ENCODE measurements around the gene ITGBL1.

Gene ITGBL1

DNA sequence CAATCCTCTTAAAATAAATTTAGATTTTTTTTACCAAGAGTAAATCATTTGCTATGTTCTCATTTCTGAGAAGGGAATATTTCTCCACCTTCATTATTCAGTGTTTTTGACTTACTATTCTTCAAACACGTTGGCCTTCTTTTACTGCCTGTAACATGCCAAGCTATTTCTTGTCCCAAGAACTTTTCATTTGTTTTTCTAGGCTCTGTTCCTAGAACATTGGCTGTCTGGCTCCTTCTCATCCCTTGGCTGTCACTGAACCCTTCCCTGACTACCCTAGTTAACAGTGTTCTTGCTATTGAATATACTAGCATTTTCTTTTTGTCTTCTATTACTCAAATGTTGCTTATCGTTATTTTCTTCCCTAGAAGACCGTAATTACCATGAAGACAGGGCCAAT lies 248.1 kb downstream of the ITGBL1 start:
- Histone ChIP-seq H3K36me3 (ENCODE audit: control insufficient read depth in 2 of 2, insufficient read depth in 2 of 2, low read length in 2 of 2) (no peaks in the 10 kb centered on the region), H3K4me1 (ENCODE audit: control insufficient read depth, insufficient read depth, low read length) (no peaks in the 10 kb centered on the region), H3K27ac (ENCODE audit: low read length) (no peak overlapping the region), H3K9me3 (ENCODE audit: control insufficient read depth in 2 of 2, low read length in 2 of 2) (no peaks in the 10 kb centered on the region), H3K9ac (ENCODE audit: low read length in 2 of 2) (no peak overlapping the region), H3K4me3 (ENCODE audit: low read length in 2 of 2) (no peak overlapping the region), H3K27me3 (ENCODE audit: control insufficient read depth in 1 of 2, insufficient read depth in 2 of 2, low read length in 2 of 2) (no peaks in the 10 kb centered on the region)

DNA sequence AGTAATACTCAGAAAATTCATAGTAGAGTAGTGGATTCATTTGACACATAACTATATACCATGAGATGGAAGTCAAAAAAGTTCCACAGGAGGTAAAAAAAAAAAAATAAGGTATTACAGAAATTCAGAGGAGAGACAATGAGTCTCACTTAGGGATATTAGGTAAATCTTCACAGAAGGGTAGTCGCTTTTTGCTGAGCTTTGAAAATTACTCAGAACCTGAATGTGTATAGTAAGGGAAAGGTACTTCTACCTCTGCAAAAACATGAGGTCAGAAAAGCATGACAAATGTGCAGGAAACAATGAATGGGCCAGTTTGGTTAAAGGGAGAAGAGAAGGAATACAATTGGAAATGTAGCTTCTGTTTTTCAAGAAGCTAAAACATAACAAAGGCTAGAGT lies 250.6 kb downstream of the ITGBL1 start:
- Histone ChIP-seq H3K9me3 (ENCODE audit: control insufficient read depth in 2 of 2, low read length in 2 of 2) (no peaks in the 10 kb centered on the region), H3K4me1 (ENCODE audit: control insufficient read depth, insufficient read depth, low read length) (no peaks in the 10 kb centered on the region), H3K9ac (ENCODE audit: low read length in 2 of 2) (no peak overlapping the region), H3K36me3 (ENCODE audit: control insufficient read depth in 2 of 2, insufficient read depth in 2 of 2, low read length in 2 of 2) (no peaks in the 10 kb centered on the region), H3K27me3 (ENCODE audit: control insufficient read depth in 1 of 2, insufficient read depth in 2 of 2, low read length in 2 of 2) (no peaks in the 10 kb centered on the region), H3K27ac (ENCODE audit: low read length) (no peak overlapping the region), H3K4me3 (ENCODE audit: low read length in 2 of 2) (no peak overlapping the region)

DNA sequence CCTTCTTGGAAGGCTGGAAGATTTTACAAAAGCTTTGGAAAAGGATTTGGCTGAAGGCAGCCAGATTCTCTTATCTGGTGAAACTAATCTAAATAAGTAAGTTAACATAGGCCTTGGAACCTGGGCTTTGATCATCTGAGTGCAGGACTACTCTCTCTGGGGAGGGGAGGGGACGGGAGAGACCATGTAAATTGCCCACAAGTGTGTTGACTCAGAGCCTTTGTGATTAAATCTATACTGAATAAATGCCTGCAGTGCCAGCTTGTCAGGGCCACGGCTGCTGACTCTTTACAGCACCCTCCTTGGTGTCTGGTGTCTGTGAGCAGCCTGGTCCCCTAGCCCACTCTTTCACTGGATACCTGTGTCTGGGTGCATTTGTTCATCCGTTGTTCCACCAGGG lies 251.4 kb downstream of the ITGBL1 start:
- Histone ChIP-seq H3K27ac (ENCODE audit: low read length) (no peak overlapping the region), H3K9me3 (ENCODE audit: control insufficient read depth in 2 of 2, low read length in 2 of 2) (no peaks in the 10 kb centered on the region), H3K4me3 (ENCODE audit: low read length in 2 of 2) (no peak overlapping the region), H3K27me3 (ENCODE audit: control insufficient read depth in 1 of 2, insufficient read depth in 2 of 2, low read length in 2 of 2) (no peaks in the 10 kb centered on the region), H3K9ac (ENCODE audit: low read length in 2 of 2) (no peak overlapping the region), H3K36me3 (ENCODE audit: control insufficient read depth in 2 of 2, insufficient read depth in 2 of 2, low read length in 2 of 2) (no peaks in the 10 kb centered on the region), H3K4me1 (ENCODE audit: control insufficient read depth, insufficient read depth, low read length) (no peaks in the 10 kb centered on the region)

DNA sequence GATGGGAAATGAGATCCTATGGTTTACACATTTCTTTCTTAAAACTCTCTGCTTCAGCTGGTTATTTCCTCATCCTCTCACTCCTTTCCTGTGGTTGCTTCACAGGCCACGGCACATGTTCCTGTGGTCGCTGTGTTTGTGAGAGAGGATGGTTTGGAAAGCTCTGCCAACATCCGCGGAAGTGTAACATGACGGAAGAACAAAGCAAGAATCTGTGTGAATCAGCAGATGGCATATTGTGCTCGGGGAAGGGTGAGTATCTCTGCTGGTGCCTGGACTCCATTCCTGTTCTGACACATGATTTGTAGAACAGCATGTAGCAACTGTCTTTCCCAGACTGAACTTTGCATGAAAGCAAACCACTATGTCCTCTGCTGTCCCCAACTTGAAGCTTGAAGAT lies 254.2 kb downstream of the ITGBL1 start:
- no peak overlapping the region for H3K9ac ChIP-seq (ENCODE audit: low read length in 2 of 2)
- H3K27ac ChIP-seq (ENCODE audit: low read length) = no peak overlapping the region
- no peaks in the 10 kb centered on the region for H3K27me3 ChIP-seq (ENCODE audit: control insufficient read depth in 1 of 2, insufficient read depth in 2 of 2, low read length in 2 of 2)
- no peak overlapping the region for H3K4me3 ChIP-seq (ENCODE audit: low read length in 2 of 2)
- H3K4me1 ChIP-seq (ENCODE audit: control insufficient read depth, insufficient read depth, low read length) = no peaks in the 10 kb centered on the region
- no peaks in the 10 kb centered on the region for H3K9me3 ChIP-seq (ENCODE audit: control insufficient read depth in 2 of 2, low read length in 2 of 2)
- H3K36me3 ChIP-seq (ENCODE audit: control insufficient read depth in 2 of 2, insufficient read depth in 2 of 2, low read length in 2 of 2) = no peaks in the 10 kb centered on the region

DNA sequence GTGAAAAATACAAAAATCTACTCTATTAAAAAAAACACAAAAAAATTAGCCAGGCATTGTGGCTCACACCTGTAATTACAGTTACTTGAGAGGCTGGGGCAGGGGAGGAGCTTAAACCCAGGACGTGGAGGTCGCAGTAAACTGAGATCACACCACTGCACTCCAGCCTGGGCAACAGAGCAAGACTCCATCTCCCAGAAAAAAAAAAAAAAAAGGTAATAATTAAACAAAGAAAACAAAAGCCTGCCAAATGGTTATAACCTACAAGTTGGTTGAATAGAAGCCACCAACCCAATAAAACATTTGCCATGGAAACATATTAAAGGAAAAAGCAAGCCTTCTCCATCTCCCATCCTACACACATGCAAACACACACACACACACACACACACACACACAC lies 255.2 kb downstream of the ITGBL1 start:
- H3K4me1 ChIP-seq (ENCODE audit: control insufficient read depth, insufficient read depth, low read length) = no peaks in the 10 kb centered on the region
- H3K9ac ChIP-seq (ENCODE audit: low read length in 2 of 2) = no peak overlapping the region
- no peak overlapping the region for H3K27ac ChIP-seq (ENCODE audit: low read length)
- H3K27me3 ChIP-seq (ENCODE audit: control insufficient read depth in 1 of 2, insufficient read depth in 2 of 2, low read length in 2 of 2) = no peaks in the 10 kb centered on the region
- no peaks in the 10 kb centered on the region for H3K9me3 ChIP-seq (ENCODE audit: control insufficient read depth in 2 of 2, low read length in 2 of 2)
- no peak overlapping the region for H3K4me3 ChIP-seq (ENCODE audit: low read length in 2 of 2)
- no peaks in the 10 kb centered on the region for H3K36me3 ChIP-seq (ENCODE audit: control insufficient read depth in 2 of 2, insufficient read depth in 2 of 2, low read length in 2 of 2)

DNA sequence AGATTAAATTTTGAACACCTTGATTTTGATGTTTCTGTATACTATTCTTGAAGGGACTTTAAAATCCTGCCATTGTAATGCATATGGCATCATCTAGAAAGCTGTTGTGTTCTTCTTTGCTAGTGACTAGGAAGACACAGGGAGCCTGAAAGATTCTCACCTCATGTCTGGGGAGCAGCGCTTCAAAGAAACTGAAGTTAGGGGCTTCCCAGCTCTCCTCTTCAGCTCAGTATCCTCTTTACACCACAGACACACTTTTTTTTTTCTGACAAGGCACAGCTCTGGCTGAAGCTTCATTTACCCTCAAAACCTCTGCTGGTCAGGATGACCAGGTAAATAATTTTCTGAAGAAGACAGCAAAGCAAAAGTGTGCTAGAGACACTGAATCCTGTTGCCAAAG lies 255.6 kb downstream of the ITGBL1 start:
- Histone ChIP-seq H3K4me3 (ENCODE audit: low read length in 2 of 2) (no peak overlapping the region), H3K27ac (ENCODE audit: low read length) (no peak overlapping the region), H3K4me1 (ENCODE audit: control insufficient read depth, insufficient read depth, low read length) (no peaks in the 10 kb centered on the region), H3K9ac (ENCODE audit: low read length in 2 of 2) (no peak overlapping the region), H3K27me3 (ENCODE audit: control insufficient read depth in 1 of 2, insufficient read depth in 2 of 2, low read length in 2 of 2) (no peaks in the 10 kb centered on the region), H3K36me3 (ENCODE audit: control insufficient read depth in 2 of 2, insufficient read depth in 2 of 2, low read length in 2 of 2) (no peaks in the 10 kb centered on the region), H3K9me3 (ENCODE audit: control insufficient read depth in 2 of 2, low read length in 2 of 2) (no peaks in the 10 kb centered on the region)

DNA sequence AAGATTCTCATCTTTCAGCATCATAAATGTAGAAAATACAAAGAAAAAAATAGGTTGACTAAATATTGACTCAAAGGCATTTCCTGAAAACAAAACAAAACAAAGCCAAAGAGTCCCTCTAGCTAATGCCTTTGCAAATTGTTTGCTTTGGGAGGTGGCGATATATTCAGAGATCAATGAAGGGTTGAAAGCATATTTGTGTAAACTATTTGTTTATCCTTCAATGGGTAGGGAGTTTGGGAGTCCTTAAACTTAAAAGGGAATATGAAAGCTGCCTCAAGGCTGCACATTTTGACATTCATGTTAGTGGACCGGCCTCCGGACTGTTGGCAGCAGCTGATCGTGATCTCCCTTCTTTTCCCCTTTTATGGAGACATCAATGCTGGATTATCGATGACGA lies 257.5 kb downstream of the ITGBL1 start:
- Histone ChIP-seq H3K9me3 (ENCODE audit: control insufficient read depth in 2 of 2, low read length in 2 of 2) (no peaks in the 10 kb centered on the region), H3K27me3 (ENCODE audit: control insufficient read depth in 1 of 2, insufficient read depth in 2 of 2, low read length in 2 of 2) (no peaks in the 10 kb centered on the region), H3K36me3 (ENCODE audit: control insufficient read depth in 2 of 2, insufficient read depth in 2 of 2, low read length in 2 of 2) (no peaks in the 10 kb centered on the region)

DNA sequence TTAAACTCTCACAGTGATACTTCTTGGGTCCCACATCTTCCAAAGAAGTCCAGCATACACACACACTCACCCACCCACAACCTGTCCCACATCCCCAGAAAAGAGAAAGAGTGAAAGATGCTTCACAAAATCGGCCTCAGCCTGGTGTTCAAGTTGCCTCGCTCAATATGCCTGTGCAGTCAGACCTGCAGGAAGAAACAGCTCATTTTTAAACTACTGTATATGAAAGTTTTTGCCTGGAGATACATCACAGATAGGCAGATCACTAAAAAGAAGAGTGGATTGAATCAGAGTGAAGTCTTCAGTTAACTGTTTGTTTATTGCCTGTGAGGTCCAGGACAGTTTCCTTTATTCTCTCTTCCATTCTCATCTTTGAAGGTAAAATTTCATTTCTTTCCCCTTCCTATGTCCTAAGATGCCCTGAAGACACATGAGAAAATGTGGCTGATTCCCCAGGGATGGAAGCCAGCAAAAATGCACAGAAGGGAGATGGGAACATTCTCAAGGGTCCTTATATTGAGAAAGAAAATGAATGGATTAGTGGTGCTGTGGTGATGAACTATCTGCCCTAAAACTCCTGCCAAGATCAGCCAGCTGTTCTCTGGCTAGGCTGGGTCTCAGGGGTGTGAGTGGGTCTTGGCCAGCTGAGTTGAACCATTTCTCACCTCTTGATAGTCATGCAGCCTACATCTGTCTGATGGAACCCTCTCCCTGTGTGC lies 259.0 kb downstream of the ITGBL1 start:
- Histone ChIP-seq H3K27ac (ENCODE audit: low read length) (no peak overlapping the region), H3K27me3 (ENCODE audit: control insufficient read depth in 1 of 2, insufficient read depth in 2 of 2, low read length in 2 of 2) (no peaks in the 10 kb centered on the region), H3K4me1 (ENCODE audit: control insufficient read depth, insufficient read depth, low read length) (no peaks in the 10 kb centered on the region), H3K9ac (ENCODE audit: low read length in 2 of 2) (no peak overlapping the region), H3K4me3 (ENCODE audit: low read length in 2 of 2) (no peak overlapping the region), H3K36me3 (ENCODE audit: control insufficient read depth in 2 of 2, insufficient read depth in 2 of 2, low read length in 2 of 2) (no peaks in the 10 kb centered on the region), H3K9me3 (ENCODE audit: control insufficient read depth in 2 of 2, low read length in 2 of 2) (no peaks in the 10 kb centered on the region)

More for the DNA sequence above, 257.5 kb downstream of the ITGBL1 start:
- H3K27ac ChIP-seq (ENCODE audit: low read length) = no peak overlapping the region
- H3K4me1 ChIP-seq (ENCODE audit: control insufficient read depth, insufficient read depth, low read length) = no peaks in the 10 kb centered on the region
- no peak overlapping the region for H3K4me3 ChIP-seq (ENCODE audit: low read length in 2 of 2)
- no peak overlapping the region for H3K9ac ChIP-seq (ENCODE audit: low read length in 2 of 2)

DNA sequence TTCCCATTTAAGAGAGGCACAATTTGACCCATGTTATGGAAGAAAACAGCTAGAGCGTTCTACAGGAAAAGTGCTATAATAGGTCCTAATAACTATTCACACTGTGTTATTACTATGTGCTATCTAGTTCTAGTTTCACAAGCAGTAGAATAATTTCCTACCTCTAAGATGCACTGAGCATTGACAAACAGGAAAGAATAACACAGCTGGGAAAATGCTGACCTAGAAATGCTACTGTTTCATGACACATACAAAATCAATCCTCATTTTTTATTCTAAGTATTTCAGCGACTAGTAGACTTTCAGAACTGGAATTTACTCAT lies 259.5 kb downstream of the ITGBL1 start:
- Histone ChIP-seq H3K9me3 (ENCODE audit: control insufficient read depth in 2 of 2, low read length in 2 of 2) (no peaks in the 10 kb centered on the region), H3K27me3 (ENCODE audit: control insufficient read depth in 1 of 2, insufficient read depth in 2 of 2, low read length in 2 of 2) (no peaks in the 10 kb centered on the region), H3K9ac (ENCODE audit: low read length in 2 of 2) (no peak overlapping the region), H3K4me3 (ENCODE audit: low read length in 2 of 2) (no peak overlapping the region), H3K4me1 (ENCODE audit: control insufficient read depth, insufficient read depth, low read length) (no peaks in the 10 kb centered on the region), H3K27ac (ENCODE audit: low read length) (no peak overlapping the region), H3K36me3 (ENCODE audit: control insufficient read depth in 2 of 2, insufficient read depth in 2 of 2, low read length in 2 of 2) (no peaks in the 10 kb centered on the region)

DNA sequence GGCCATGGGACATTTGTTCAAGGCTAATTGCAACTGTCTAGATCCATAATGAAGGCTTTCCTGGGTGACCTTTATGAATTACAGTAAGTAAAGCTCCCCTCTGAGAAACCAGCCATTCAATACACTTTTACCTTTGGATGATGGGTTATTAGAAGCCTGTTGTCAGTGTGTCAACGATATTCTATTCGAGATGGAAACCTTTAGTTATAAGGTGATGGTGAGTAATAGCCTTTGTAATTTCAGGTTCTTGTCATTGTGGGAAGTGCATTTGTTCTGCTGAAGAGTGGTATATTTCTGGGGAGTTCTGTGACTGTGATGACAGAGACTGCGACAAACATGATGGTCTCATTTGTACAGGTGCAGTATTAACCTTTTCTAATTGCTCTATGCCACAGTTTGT lies 261.7 kb downstream of the ITGBL1 start:
- Histone ChIP-seq H3K4me3 (ENCODE audit: low read length in 2 of 2) (no peak overlapping the region), H3K27me3 (ENCODE audit: control insufficient read depth in 1 of 2, insufficient read depth in 2 of 2, low read length in 2 of 2) (no peaks in the 10 kb centered on the region), H3K27ac (ENCODE audit: low read length) (no peak overlapping the region), H3K9ac (ENCODE audit: low read length in 2 of 2) (no peak overlapping the region), H3K36me3 (ENCODE audit: control insufficient read depth in 2 of 2, insufficient read depth in 2 of 2, low read length in 2 of 2) (no peaks in the 10 kb centered on the region), H3K4me1 (ENCODE audit: control insufficient read depth, insufficient read depth, low read length) (no peaks in the 10 kb centered on the region), H3K9me3 (ENCODE audit: control insufficient read depth in 2 of 2, low read length in 2 of 2) (no peaks in the 10 kb centered on the region)

DNA sequence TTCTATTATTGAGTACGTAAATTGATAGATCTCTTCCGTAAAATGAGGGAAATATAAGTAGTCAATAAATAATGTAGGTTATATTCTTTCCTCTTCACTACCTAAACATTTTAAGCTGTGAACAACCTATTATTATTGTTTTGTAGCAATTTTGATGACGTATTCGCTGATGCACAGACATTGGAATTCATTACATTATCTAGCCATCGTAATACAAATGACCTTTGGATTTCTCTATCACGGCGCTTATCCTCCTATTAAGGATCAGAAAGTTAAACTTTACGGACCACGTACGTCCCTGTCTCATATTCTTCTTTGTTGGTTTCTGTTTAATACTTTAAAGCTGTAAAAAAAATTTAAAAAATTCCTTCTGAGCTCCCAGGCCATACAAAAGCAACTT lies 264.9 kb downstream of the ITGBL1 start:
- Histone ChIP-seq H3K9ac (ENCODE audit: low read length in 2 of 2) (no peak overlapping the region), H3K27me3 (ENCODE audit: control insufficient read depth in 1 of 2, insufficient read depth in 2 of 2, low read length in 2 of 2) (no peaks in the 10 kb centered on the region), H3K4me1 (ENCODE audit: control insufficient read depth, insufficient read depth, low read length) (no peaks in the 10 kb centered on the region), H3K27ac (ENCODE audit: low read length) (no peak overlapping the region), H3K36me3 (ENCODE audit: control insufficient read depth in 2 of 2, insufficient read depth in 2 of 2, low read length in 2 of 2) (no peaks in the 10 kb centered on the region), H3K4me3 (ENCODE audit: low read length in 2 of 2) (no peak overlapping the region), H3K9me3 (ENCODE audit: control insufficient read depth in 2 of 2, low read length in 2 of 2) (no peaks in the 10 kb centered on the region)

All from stomach smooth muscle (tissue), 2 donors.